ENCODE measurements around the gene GBX1.

GBX1 gene

GRCh38 chr7:151126491-151127137 lies 40.9 kb downstream of the GBX1 start:
- no peak for TF ChIP-seq CTCF (IDR thresholded peaks at IDR 0.05; ENCODE audit: low read depth, low read length, missing control alignments)
- DNase-seq (ENCODE audit: low read depth), result no peak
- no peak overlapping the region for H3K4me3 ChIP-seq (ENCODE audit: low read depth, low read length)

GRCh38 chr7:151125846-151126481 lies 41.5 kb downstream of the GBX1 start:
- TF ChIP-seq CTCF (IDR thresholded peaks at IDR 0.05; ENCODE audit: low read depth, low read length, missing control alignments), result no peak
- no peak overlapping the region for H3K4me3 ChIP-seq (ENCODE audit: low read depth, low read length)
- DNase-seq (ENCODE audit: low read depth), result no peak

- H3K4me3 ChIP-seq (ENCODE audit: low read depth, low read length), result no peak overlapping the region
- DNase-seq (ENCODE audit: low read depth), result no peak
- TF ChIP-seq CTCF (IDR thresholded peaks at IDR 0.05; ENCODE audit: low read depth, low read length, missing control alignments), result no peak
Observed at GRCh38 chr7:151125470-151125845, 42.0 kb downstream of the GBX1 start.

- no peak overlapping the region for H3K4me3 ChIP-seq (ENCODE audit: low read depth, low read length)
- no peak for TF ChIP-seq CTCF (IDR thresholded peaks at IDR 0.05; ENCODE audit: low read depth, low read length, missing control alignments)
- DNase-seq (ENCODE audit: low read depth), result no peak
Observed at GRCh38 chr7:151124899-151125399, 42.5 kb downstream of the GBX1 start.

- H3K4me3 ChIP-seq (ENCODE audit: low read depth, low read length), result no peak overlapping the region
Observed at GRCh38 chr7:151124481-151124880, 43.0 kb downstream of the GBX1 start.

GRCh38 chr7:151123822-151124464 lies 43.6 kb downstream of the GBX1 start:
- peak; percentile 99 for TF ChIP-seq CTCF (IDR thresholded peaks at IDR 0.05; ENCODE audit: low read depth, low read length, missing control alignments)
- H3K4me3 ChIP-seq (ENCODE audit: low read depth, low read length), result no peak overlapping the region
- peak; percentile 34 for DNase-seq (ENCODE audit: low read depth)

More at GRCh38 chr7:151124481-151124880, 43.0 kb downstream of the GBX1 start:
- no peak for TF ChIP-seq CTCF (IDR thresholded peaks at IDR 0.05; ENCODE audit: low read depth, low read length, missing control alignments)
- DNase-seq (ENCODE audit: low read depth), result no peak

Data from GM12864 (cell line).